Ovary (tissue), 3 donors: ENCODE results near the gene SIT1.

ENCODE experiments used
- EP300 ChIP-seq: sonication (generic); formaldehyde crosslinking; IDR thresholded peaks from one replicate; pipeline ENCODE4 v1.6.1; 2017; ENCODE audit warnings: antibody characterized with exemption
- POLR2A ChIP-seq: fragments of 450-650 bp; IDR thresholded peaks from one replicate; pipeline ENCODE4 v1.6.1; 2017; ENCODE audit warnings: antibody characterized with exemption, mild to moderate bottlenecking, moderate library complexity
- TF ChIP-seq, protein P1 (sequence below), 3 donors: fragments of 450-650 bp in 2 of 3; fragments of 200-600 bp in 1 of 3; IDR thresholded peaks; one replicate each; pipeline versions ENCODE4 v1.5.1 to v1.8.0; 2016 to 2022; ENCODE audit warnings: antibody characterized with exemption in 3 of 3, mild to moderate bottlenecking in 1 of 3
- donor health status: DM: no; HTN: no; CAD: no.

DNA sequence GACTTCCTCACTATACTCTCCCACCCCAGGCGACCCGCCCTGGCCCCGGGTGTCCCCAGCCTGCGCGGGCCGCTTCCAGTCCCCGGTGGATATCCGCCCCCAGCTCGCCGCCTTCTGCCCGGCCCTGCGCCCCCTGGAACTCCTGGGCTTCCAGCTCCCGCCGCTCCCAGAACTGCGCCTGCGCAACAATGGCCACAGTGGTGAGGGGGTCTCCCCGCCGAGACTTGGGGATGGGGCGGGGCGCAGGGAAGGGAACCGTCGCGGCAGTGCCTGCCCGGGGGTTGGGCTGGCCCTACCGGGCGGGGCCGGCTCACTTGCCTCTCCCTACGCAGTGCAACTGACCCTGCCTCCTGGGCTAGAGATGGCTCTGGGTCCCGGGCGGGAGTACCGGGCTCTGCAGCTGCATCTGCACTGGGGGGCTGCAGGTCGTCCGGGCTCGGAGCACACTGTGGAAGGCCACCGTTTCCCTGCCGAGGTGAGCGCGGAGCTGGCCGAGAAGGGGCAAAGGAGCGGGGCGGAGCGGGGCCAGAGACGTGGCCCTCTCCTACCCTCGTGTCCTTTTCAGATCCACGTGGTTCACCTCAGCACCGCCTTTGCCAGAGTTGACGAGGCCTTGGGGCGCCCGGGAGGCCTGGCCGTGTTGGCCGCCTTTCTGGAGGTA is 25.1 kb upstream of the SIT1 start:
- TF ChIP-seq, protein P1, sequence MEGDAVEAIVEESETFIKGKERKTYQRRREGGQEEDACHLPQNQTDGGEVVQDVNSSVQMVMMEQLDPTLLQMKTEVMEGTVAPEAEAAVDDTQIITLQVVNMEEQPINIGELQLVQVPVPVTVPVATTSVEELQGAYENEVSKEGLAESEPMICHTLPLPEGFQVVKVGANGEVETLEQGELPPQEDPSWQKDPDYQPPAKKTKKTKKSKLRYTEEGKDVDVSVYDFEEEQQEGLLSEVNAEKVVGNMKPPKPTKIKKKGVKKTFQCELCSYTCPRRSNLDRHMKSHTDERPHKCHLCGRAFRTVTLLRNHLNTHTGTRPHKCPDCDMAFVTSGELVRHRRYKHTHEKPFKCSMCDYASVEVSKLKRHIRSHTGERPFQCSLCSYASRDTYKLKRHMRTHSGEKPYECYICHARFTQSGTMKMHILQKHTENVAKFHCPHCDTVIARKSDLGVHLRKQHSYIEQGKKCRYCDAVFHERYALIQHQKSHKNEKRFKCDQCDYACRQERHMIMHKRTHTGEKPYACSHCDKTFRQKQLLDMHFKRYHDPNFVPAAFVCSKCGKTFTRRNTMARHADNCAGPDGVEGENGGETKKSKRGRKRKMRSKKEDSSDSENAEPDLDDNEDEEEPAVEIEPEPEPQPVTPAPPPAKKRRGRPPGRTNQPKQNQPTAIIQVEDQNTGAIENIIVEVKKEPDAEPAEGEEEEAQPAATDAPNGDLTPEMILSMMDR (IDR thresholded peaks at IDR 0.05): no peak
- TF ChIP-seq EP300 (no peak), POLR2A (no peak)
